Keratinocyte (primary cell): Measurements from ENCODE around the gene ACVR1. TPM values are rescaled to one million over a fixed set of nuclear protein-coding genes. Genes with fewer than 3 reads are reported as not detected.

Source experiments
- DNase-seq: peaks from one replicate; pipeline ENCODE4 v3.0.0-alpha.2; 2011; ENCODE audit warnings: low read depth, missing footprints, low spot score
- FAIRE-seq: peaks from 2 replicates; lab custom pipeline; 2011; peaks lifted over from hg19 to GRCh38; lab: Jason Lieb, UNC
- H2AFZ ChIP-seq: 2 replicates; pipeline ENCODE4 v1.6.0; 2012; ENCODE audit warnings: low read length, control low read depth, inconsistent platforms; ENCODE audit not compliant: control insufficient read depth
- H3K27ac ChIP-seq: 2 replicates; pipeline ENCODE4 v1.5.1; 2011; ENCODE audit warnings: low read length; ENCODE audit not compliant: control insufficient read depth, insufficient read depth
- H3K27me3 ChIP-seq: 3 replicates; pipeline ENCODE4 v1.6.0; 2011; ENCODE audit warnings: low read length; ENCODE audit not compliant: control insufficient read depth, insufficient read depth; ENCODE audit errors: extremely low read depth
- H3K36me3 ChIP-seq, 2 experiments: 2 replicates in 1 of 2; 3 replicates in 1 of 2; pipeline ENCODE4 v1.5.1; 2011; ENCODE audit warnings: low read length in 2 of 2, mild to moderate bottlenecking in 1 of 2; ENCODE audit not compliant: control insufficient read depth in 2 of 2, insufficient read depth in 2 of 2; ENCODE audit errors: extremely low read depth in 1 of 2
- H3K4me1 ChIP-seq: 3 replicates; pipeline ENCODE4 v1.5.1; 2011; ENCODE audit warnings: low read length; ENCODE audit not compliant: control insufficient read depth, insufficient read depth; ENCODE audit errors: extremely low read depth
- H3K4me2 ChIP-seq: 3 replicates; pipeline ENCODE4 v1.6.0; 2011; ENCODE audit warnings: low read depth, low read length; ENCODE audit not compliant: control insufficient read depth, insufficient read depth; ENCODE audit errors: extremely low read depth
- H3K4me3 ChIP-seq, 3 experiments: fragments of 200-600 bp in 1 of 3; sonication (generic) in 1 of 3; 2 replicates in 2 of 3; 3 replicates in 1 of 3; pipeline ENCODE4 v1.5.1; 2011 to 2016; ENCODE audit warnings: low read length in 3 of 3, mild to moderate bottlenecking in 3 of 3, control low read depth in 2 of 3, inconsistent platforms in 1 of 3, low read depth in 1 of 3, mixed read lengths in 1 of 3, mixed run types in 1 of 3, moderate library complexity in 1 of 3; ENCODE audit not compliant: control insufficient read depth in 2 of 3, insufficient read depth in 2 of 3; ENCODE audit errors: extremely low read depth in 1 of 3
- H3K79me2 ChIP-seq: 2 replicates; pipeline ENCODE4 v1.6.0; 2012; ENCODE audit warnings: low read length; ENCODE audit not compliant: control insufficient read depth, insufficient read depth
- H3K9ac ChIP-seq: 3 replicates; pipeline ENCODE4 v1.6.0; 2011; ENCODE audit warnings: low read length; ENCODE audit not compliant: control insufficient read depth, insufficient read depth; ENCODE audit errors: extremely low read depth
- H3K9me1 ChIP-seq: 3 replicates; pipeline ENCODE4 v1.6.0; 2011; ENCODE audit warnings: low read length; ENCODE audit not compliant: control insufficient read depth, insufficient read depth; ENCODE audit errors: extremely low read depth
- H3K9me3 ChIP-seq: 2 replicates; pipeline ENCODE4 v1.5.1; 2012; ENCODE audit warnings: low read depth, low read length; ENCODE audit not compliant: control insufficient read depth
- H4K20me1 ChIP-seq: 3 replicates; pipeline ENCODE4 v1.6.0; 2011; ENCODE audit warnings: low read length; ENCODE audit not compliant: control insufficient read depth, insufficient read depth; ENCODE audit errors: extremely low read depth
- EZH2 ChIP-seq: IDR thresholded peaks from one replicate; pipeline ENCODE4 v1.6.1; 2012; ENCODE audit warnings: inconsistent platforms, mild to moderate bottlenecking, low read length, moderate library complexity
- dilution Hi-C: fragments of 300-500 bp; cut with MboI; formaldehyde crosslinking; loops from one replicate; pipeline ENCODE4 v1.7.0; 2020; ENCODE audit warnings: low sequenced_read_pairs; ENCODE audit not compliant: extremely low pct_ligation_motif_present
- polyA plus RNA-seq, 5 experiments: library from polyadenylated mRNA; depleted of rRNA in 3 of 5; stranded (reverse) in 3 of 5; stranded (forward) in 1 of 5; unstranded in 1 of 5; fragments of >200 nt; gene quantifications; 1 replicate in 1 of 5; 2 replicates in 3 of 5; 3 replicates in 1 of 5; pipeline versions ENCODE4 v1.2.1 to v1.2.3, GENCODE V29; 2011 to 2012; ENCODE audit warnings: missing spikeins in 2 of 5, low read depth in 1 of 5, low replicate concordance in 1 of 5
- TF ChIP-seq, protein P1 (sequence below), 3 experiments: IDR thresholded peaks in 1 of 3; conservative IDR thresholded peaks in 1 of 3; optimal IDR thresholded peaks in 1 of 3; 2 replicates in 2 of 3; 3 replicates in 1 of 3; pipeline versions ENCODE3 to v1.5.1; 2011; ENCODE audit warnings: low read length in 3 of 3, mild to moderate bottlenecking in 3 of 3, moderate library complexity in 2 of 3, control low read depth in 1 of 3, inconsistent platforms in 1 of 3; ENCODE audit not compliant: insufficient read depth in 2 of 3; ENCODE audit errors: extremely low read depth in 1 of 3

ACVR1 gene
- polyA plus RNA-seq, 1 donor (not counting 4 experiments of a cell fraction or from before 2014, with no cell fraction given): 30.8 TPM

- Histone ChIP-seq H3K4me2 (peak overlapping the region; percentile 69), H3K79me2 (peaks cover 54% of the 10 kb centered on the region)
Measured at GRCh38 chr2:157872791-157873190, 3.3 kb downstream of the ACVR1 start.

GRCh38 chr2:157871415-157871814 is 4.7 kb downstream of the ACVR1 start:
- Histone ChIP-seq H3K9ac (no peak overlapping the region), H2AFZ (no peak overlapping the region), H3K4me1 (peaks cover 24% of the 10 kb centered on the region), H3K9me3 (no peaks in the 10 kb centered on the region), H3K36me3 (peaks cover 1 to 4% of the 10 kb centered on the region in 2 experiments), H3K4me2 (no peak overlapping the region), H3K27ac (no peak overlapping the region), H3K9me1 (no peaks in the 10 kb centered on the region), H3K27me3 (no peaks in the 10 kb centered on the region), H3K79me2 (peaks cover 67% of the 10 kb centered on the region), H4K20me1 (no peaks in the 10 kb centered on the region), H3K4me3 (no peak overlapping the region)
- DNase-seq: no peak
- no peak for FAIRE-seq
- TF ChIP-seq EZH2: no peak
- TF ChIP-seq, protein P1, sequence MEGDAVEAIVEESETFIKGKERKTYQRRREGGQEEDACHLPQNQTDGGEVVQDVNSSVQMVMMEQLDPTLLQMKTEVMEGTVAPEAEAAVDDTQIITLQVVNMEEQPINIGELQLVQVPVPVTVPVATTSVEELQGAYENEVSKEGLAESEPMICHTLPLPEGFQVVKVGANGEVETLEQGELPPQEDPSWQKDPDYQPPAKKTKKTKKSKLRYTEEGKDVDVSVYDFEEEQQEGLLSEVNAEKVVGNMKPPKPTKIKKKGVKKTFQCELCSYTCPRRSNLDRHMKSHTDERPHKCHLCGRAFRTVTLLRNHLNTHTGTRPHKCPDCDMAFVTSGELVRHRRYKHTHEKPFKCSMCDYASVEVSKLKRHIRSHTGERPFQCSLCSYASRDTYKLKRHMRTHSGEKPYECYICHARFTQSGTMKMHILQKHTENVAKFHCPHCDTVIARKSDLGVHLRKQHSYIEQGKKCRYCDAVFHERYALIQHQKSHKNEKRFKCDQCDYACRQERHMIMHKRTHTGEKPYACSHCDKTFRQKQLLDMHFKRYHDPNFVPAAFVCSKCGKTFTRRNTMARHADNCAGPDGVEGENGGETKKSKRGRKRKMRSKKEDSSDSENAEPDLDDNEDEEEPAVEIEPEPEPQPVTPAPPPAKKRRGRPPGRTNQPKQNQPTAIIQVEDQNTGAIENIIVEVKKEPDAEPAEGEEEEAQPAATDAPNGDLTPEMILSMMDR (optimal IDR thresholded peaks at IDR 0.05 in 1 of 3, IDR thresholded peaks at IDR 0.05 in 1 of 3, conservative IDR thresholded peaks at IDR 0.05 in 1 of 3; ENCODE audit: extremely low read depth in 1 of 3, insufficient read depth in 2 of 3, low read length in 3 of 3): no peak
- dilution Hi-C loops: no loop called here

More at GRCh38 chr2:157872791-157873190, 3.3 kb downstream of the ACVR1 start:
- no peak for TF ChIP-seq EZH2
- TF ChIP-seq, protein P1 (optimal IDR thresholded peaks at IDR 0.05 in 1 of 3, IDR thresholded peaks at IDR 0.05 in 1 of 3, conservative IDR thresholded peaks at IDR 0.05 in 1 of 3; ENCODE audit: extremely low read depth in 1 of 3, insufficient read depth in 2 of 3, low read length in 3 of 3): no peak
- Histone ChIP-seq H2AFZ (no peak overlapping the region), H3K36me3 (peaks cover 1 to 4% of the 10 kb centered on the region in 2 experiments), H3K27me3 (no peaks in the 10 kb centered on the region), H3K4me1 (peaks cover 36% of the 10 kb centered on the region), H4K20me1 (no peaks in the 10 kb centered on the region), H3K9me1 (no peaks in the 10 kb centered on the region), H3K9me3 (no peaks in the 10 kb centered on the region), H3K4me3 (no peak overlapping the region), H3K27ac (peak overlapping the region; percentile 15), H3K9ac (no peak overlapping the region)
- FAIRE-seq (no peak), DNase-seq (no peak)
- dilution Hi-C loops: no loop called here
